B cell (primary cell): ENCODE data around the gene NBEA.

Experiments
- EZH2 ChIP-seq: IDR thresholded peaks from 2 replicates; pipeline ENCODE4 v1.6.1; 2012; ENCODE audit warnings: borderline replicate concordance, low read depth, mild to moderate bottlenecking, moderate library complexity, low read length; ENCODE audit not compliant: insufficient read depth, poor library complexity, severe bottlenecking
- TF ChIP-seq, protein P1 (sequence below): fragments of 200-600 bp; IDR thresholded peaks from one replicate; pipeline ENCODE4 v1.8.0; 2022; ENCODE audit warnings: antibody characterized with exemption, mild to moderate bottlenecking

DNA sequence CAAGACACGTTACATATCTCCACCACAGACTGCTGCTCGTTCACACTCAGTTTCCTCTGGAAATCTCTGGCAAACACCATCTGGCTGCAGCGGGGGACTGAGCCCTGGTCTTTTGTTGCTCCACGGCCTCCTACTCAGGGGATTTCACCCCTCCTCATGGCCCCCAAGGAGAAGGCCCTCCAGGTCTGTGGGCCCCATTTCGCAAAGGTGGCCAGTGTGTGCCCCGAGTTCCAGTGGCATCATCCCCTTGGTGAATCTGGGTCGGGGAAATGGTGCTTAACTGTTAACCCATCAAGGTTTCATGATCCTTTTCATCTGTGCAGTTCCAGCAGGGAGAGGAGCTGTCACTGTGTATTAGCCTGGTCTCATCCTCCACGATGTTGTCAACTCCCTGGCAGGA lies 769.8 kb downstream of the NBEA start:
- TF ChIP-seq, protein P1, sequence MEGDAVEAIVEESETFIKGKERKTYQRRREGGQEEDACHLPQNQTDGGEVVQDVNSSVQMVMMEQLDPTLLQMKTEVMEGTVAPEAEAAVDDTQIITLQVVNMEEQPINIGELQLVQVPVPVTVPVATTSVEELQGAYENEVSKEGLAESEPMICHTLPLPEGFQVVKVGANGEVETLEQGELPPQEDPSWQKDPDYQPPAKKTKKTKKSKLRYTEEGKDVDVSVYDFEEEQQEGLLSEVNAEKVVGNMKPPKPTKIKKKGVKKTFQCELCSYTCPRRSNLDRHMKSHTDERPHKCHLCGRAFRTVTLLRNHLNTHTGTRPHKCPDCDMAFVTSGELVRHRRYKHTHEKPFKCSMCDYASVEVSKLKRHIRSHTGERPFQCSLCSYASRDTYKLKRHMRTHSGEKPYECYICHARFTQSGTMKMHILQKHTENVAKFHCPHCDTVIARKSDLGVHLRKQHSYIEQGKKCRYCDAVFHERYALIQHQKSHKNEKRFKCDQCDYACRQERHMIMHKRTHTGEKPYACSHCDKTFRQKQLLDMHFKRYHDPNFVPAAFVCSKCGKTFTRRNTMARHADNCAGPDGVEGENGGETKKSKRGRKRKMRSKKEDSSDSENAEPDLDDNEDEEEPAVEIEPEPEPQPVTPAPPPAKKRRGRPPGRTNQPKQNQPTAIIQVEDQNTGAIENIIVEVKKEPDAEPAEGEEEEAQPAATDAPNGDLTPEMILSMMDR, result no peak
- TF ChIP-seq EZH2, result no peak
